Eye (tissue), 1 donor: ENCODE data around the gene ZCCHC17.

Experiments used
- DNase-seq: peaks from one replicate; pipeline ENCODE4 v3.0.0-alpha.2; 2015

Gene ZCCHC17

DNA sequence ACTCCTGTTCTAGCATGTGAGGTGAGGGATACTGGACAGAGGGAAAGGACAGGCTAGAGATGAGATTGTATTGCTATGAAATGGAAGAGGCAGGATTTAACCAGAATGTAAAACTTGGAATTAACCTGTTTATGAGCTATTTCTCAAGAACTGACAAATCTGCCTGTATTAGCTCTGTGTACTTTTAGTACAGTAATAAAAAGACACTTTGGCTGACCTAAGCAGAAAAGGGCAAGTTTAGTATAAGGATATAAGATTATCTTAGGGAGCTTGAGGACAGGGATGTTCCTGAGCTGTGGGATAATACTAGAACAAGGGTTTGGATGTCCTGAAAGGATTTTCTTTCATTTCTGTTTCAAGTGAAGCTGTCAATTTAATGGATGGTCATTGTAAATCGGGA is 11.2 kb downstream of the ZCCHC17 start:
- DNase-seq: no peak

DNA sequence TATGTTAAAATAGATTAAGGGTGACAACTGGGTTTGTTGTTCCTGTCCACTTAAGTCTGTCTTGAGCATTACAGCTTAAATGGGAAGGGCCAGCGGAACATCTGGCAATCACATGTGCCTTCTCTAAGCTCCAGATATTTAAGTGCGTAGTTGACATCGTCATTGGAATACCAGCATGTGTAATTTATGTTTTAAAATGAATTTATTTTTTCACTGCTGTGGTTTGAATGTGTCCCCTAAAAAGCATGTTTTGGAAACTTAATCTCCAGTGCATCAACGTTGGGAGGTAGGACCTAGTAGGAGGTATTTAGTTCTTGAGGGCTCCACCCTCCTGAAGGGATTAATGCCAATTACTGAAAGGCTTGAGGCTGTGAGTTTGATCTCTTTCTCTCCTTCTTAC is 13.4 kb downstream of the ZCCHC17 start:
- peak; percentile 20 for DNase-seq

DNA sequence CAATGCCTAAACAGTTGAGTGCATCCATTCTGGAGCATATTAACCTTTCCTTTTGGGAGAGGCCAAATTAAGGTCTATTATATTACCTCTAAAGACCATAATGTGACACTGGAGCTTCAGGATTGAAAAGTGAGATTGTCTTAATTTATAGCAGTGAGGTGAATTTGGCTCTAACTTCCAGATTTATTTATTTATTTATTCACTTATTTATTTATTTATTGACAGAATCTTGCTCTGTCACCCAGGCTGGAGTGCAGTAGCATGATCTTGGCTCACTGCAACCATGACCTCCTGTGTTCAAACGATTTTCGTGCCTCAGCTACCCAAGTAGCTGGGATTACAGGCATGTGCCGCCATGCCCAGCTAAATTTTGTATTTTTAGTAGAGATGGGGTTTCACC is 19.1 kb downstream of the ZCCHC17 start:
- no peak for DNase-seq

DNA sequence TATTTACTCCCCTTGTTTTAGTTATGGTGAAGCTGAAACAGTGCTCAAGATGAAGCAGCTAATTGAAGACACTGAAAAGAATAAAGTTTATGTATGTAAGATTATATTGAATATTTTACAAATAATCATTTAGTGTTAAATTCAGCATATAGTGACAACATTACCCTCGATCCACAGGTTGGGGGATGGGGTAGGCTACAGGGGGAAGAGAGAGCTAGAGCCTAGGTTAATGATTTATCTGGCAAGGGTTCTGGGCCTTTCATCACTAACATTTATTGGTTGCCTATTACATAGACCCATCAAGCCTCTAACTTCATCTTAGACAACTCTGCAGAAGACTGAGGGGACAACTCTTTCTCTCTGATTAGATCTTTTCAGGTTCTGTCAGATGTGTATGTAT is 21.3 kb downstream of the ZCCHC17 start:
- no peak for DNase-seq

DNA sequence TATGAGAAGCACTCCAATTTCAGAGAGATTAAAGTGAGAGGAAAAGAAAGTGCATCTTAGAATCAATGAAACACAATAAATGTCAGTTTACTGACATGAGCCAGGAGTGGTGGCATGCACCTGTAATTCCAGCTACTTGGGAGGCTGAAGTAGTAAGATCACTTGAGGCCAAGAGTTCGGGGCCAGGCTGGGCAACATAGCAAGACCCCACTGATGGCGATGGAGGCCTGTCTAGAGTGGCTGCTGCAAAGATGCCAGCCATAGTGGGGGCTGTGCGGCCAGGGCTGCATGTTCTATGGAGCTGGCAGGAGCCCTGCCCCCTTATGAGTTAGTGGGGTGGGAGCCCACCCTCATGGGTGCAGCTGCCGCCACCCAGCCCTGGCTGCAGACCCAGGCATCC is 27.3 kb downstream of the ZCCHC17 start:
- no peak for DNase-seq

DNA sequence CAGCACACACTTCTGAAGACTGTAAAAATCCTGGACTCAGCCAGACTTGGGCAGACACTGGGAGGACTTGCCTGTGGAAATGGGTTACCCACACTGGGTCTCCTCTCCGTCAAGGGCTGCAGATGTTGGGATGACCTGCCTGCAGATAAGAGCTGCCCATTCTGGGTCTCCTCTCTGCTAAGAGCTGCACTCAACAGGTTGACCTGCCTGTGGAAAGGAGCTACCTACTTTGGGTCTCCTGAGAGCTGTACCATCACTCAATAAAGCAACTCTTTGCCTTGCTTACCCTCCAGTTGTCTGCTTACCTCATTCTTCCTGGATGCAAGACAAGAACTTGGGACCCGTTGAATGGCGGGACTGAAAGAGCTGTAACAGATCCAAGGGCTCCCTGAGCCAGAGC is 28.2 kb downstream of the ZCCHC17 start:
- no peak for DNase-seq

DNA sequence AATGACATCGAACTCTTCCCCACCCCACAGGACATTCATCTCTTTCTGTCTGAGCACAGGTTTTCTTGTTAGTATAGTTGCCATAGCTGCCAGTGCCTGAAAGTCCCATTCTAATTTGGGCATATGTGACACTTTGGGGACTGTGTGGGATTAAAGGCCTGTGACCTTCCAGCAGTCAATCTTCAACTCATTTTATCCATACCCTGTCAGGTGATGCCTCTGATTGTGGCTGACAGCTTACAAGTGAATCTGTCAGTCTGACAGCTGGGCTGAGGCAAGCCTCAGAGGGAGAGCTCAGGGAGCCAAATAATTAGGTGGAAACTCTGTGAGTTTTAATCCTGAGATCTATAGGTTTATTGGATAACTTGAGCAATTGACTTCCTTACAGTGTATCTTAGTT is 29.6 kb downstream of the ZCCHC17 start:
- peak; percentile 31 for DNase-seq

DNA sequence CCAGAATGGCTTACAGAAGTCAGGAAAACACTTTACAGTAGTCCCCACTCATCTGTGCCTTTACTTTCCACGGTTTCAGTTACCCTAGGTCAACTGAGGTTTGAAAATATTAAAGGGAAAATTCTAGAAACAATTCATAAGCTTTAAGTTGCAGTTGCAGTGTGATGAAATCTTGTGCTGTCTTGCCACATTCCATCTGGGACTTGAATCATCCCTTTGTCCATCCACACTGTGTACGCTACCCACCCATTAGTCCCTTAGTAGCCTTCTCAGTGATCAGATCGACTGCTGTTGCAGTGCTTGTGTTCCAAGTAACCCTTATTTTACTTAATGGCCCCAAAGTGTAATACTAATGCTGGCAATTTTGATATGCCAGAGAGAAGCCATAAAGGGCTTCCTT is 30.5 kb downstream of the ZCCHC17 start:
- DNase-seq: no peak

DNA sequence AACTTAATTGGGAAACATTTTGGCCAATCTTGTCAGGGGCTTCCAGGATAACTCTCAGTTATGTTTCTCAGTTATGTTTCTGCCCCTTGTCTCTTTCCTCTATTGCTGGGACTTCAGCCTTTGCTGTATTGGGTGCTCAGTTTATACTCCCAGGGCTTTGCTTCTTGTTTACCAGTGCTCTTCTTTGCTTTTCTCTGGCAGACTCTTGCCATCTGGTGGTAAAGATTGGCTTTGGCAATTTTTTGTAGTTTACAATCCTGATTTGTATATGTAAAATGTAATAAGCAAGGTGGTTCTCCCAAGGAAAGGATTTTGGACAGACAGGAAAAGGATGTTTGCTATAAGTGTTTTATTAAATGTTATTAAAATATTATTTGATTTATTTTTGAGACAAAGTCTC is 38.2 kb downstream of the ZCCHC17 start:
- peak; percentile 67 for DNase-seq

DNA sequence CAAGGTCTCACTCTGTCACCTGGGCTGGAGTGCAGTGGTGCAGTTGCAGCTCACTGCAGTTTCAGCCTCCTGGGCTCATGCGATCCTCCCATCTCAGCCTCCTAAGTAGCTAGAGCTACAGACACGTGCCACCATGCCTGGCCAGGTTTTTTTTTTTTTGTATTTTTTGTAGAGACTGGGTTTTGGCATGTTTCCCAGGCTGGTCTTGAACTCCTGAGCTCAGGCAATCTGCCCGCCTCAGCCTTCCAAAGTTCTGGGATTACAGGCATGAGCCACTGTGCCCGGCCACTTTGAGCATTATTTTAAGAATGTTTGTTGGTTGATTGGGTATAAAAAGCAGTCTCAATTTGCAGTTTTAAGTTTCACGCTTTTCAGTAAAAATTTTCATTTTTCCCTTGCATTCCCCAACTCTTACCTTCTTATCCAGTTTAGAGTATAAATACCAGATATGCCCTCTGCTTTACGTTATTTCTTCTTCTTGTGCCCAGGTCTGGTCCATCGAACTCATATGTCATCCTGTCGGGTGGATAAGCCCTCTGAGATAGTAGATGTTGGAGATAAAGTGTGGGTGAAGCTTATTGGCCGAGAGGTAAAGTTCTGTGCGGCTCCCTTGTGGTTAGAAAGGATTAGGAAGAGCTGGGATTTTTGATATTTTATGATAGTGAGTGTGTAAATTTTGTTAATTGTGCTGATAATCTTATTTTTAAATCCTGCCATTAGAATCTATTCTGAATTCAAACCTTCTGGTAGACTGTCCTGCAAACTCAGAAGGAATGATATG is 40.0 kb downstream of the ZCCHC17 start:
- DNase-seq: no peak

DNA sequence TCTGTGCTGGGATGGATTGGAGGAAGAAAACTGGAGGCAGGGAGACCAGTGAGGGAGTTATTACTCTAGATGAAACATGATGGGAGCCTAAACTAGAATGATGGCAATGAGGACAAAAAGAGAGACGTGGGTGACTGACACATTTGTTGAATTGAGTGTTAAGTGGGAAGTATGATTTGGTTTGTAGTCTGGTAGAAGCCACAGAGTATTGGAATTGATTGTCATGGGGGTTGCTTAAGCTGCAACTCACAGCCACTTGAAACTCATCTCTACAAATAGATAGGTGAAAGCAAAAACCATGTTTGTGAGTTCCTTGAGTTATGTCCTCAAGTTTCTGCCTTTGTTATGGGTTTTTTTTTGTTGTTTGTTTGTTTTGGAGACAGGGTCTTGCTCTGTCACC is 47.7 kb downstream of the ZCCHC17 start:
- DNase-seq: no peak

DNA sequence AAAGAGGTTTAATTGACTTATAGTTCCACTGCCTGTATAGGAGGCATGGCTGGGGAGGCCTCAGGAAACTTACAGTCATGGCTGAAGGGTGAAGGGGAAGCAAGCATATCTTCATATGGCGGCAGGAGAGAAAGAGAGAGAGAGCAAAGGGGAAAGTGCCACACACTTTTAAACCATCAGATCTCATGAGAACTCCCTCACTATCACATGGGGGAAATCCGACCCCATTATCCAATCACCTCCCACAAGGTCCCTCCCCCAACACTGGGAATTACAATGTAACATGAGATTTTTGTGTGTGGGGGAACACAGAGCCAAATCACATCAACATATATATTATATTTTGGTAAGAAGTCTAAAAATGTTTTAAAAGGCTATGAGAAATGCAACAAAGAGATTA is 48.8 kb downstream of the ZCCHC17 start:
- no peak for DNase-seq

DNA sequence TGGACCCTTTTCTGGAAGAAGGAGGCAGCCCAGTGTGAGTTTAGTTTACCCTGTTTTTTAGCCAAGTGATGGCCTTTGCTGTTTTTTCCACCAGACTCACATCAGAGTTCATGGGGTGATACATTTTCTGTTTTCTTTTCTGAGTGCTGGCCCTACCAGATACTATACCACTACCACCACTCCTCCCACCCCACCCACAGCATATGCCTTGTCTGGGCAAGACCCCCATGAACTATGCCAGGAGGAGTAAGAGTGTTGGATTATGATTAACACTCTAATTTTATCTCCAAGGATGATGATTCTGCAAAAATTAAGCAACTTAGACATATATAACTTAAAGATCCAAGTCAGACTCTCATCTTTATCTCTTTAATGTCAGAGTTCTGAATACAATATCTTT is 50.0 kb downstream of the ZCCHC17 start:
- DNase-seq: no peak

DNA sequence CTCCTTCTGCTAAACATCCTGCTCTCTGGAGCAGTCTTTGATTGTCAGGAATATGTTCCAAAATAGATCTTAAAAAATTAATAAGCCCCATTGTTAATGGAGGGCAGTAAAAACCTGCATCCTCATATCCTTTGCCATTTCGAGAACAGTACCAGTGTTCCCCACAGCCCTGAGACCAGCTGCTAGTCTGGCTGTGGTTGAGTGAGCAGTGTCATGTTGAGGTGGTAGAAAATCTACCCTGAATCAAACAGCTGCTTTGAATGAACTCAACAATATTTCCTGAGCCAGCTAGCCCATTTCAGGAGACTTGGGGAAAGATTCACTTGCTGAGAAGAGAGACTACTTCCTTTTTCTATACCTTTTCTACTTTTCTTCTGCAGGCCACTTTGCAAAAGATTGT is 51.6 kb downstream of the ZCCHC17 start:
- DNase-seq: no peak

DNA sequence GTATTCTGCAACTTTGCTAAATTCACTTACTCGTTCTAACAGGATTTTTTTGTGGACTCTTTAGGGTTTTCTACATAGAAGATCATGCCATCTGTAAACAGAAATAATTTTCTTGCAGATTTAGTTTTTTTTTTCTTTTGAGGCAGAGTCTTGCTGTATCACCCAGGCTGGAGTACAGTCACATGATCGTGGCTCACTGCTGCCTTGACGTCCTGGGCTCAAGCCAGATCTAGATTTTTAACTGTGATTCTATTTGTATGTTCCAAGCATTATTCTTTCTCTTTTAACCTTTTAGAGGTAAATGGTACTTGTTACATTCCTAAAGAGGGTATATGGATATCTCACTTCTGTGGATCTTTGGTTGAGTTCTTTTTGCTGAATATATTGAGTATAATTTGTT is 57.5 kb downstream of the ZCCHC17 start:
- DNase-seq: no peak

DNA sequence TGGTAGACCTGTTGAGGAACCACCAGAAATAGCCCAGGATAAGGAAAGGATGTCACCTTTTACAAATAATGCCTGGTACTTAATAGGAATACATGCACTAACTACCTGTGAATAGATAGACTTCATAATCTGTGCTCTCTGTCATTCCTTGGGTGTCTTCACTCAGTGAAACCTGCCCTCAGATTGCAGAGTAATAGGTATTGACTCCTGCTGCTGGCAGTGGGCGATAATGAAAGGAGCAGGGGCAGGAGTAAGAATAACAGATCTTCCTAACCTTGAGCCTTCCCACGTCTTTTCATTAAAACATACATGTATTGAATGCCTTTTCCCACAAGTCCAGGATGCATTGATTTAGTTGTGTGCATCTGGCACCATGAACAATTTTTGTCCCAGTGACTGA is 59.6 kb downstream of the ZCCHC17 start:
- DNase-seq: no peak

DNA sequence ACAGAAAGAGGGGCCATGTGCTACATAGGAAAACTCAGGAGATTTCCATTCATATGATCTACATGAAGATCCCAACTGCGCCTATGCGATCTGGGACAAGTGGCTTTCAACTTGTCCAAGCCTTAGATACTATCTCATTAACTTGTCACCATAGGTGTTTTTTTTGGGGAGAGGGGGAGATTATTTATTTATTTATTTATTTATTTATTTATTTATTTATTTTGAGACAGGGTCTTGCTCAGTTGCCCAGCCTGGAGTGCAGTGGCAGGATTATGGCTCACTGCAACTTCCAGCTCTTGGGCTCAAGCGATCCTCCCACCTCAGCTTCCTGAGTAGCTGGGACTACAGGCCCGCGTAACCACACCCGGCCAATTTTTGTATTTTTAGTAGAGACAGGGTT is 64.8 kb downstream of the ZCCHC17 start:
- no peak for DNase-seq

DNA sequence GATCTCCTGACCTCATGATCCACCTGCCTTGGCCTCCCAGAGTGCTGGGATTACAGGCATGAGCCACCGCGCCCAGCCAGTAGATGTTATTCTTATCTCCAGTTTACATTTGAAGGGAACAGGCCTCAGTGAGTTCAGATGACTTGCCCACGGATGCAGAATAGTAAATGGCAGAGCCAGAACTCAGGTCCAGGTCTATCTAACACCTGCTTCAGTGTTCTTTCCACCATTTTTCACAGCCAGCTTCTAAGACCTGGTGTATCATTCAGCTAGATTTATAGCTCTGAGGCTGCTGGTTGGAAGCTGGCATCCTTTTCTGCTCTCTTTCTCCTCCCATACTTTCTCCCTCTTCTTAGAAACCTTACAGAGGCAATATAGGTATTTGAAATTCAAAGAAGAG is 65.2 kb downstream of the ZCCHC17 start:
- no peak for DNase-seq

DNA sequence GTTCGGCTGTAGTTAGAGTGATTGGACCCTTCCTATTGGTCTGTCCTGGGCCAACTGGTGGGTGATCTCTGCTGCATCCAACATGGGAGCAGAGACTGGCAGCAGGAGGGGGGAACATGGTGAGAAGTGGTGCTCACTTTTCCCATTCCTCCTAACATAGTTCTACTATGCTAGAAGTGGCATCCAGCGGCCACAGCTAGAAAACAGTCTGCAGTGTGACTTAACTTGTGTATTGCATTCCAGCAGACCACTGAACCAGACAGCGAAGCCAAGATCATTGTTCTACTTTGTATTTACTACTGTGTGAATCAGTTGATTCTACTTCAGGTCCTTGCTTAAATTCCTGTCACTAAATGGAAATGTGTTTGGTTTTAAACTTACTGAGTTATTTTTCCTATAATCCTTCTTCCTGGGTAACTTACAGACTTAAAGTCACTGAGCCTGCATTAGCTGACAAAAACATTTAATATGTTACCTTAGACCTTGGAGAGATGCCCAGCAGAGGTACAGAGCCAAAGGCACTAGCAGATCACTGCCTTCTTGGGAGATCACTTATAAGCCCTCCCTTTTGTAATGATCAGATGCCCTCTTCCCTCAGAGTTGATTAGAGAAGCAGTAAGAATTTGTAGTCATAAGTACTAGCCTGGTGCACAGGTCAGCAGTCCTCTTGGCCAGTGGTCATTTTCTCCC is 67.9 kb downstream of the ZCCHC17 start:
- peak; percentile 71 for DNase-seq

DNA sequence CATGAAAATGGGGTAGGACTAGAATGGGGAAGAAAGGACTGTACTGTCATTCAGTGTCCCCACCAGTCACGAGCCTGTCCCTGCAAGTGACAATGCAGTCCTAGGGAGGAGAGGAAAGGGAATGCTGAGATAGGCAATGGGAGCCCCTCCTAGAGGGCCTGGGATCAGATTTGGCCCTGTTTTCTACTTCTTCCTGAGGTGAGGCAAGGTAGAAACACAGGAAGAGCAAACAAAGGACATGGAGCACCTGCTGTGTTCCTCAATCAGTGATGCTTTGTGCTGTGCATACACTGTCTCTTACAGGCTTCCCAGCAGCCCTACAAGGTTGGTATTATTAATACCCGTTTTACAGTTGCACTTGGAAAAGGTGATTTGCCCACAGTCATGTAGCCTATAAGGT is 70.0 kb downstream of the ZCCHC17 start:
- no peak for DNase-seq

DNA sequence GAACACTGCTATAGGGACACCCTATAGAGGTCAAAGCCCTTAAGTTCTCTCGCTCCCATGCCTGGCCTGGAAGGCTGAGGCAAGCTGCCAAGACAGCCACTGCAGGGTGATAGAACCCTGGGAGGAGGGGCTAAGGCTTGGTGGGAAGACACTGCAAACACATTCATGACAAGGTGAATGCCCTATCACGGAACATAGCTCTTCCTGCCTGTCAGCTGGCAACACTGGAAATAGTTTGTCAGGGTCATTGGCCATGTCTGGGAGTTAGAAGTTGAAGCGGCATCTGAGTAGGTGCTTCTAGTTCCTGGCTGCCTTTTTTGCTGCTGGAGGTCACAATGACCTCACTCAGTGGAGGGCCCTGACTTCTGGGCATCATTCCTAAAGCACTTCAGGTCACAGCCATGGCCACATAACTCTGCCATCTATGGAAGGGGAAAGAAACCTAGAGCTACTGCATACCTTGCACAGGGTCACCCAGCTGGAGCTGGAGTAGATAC is 71.8 kb downstream of the ZCCHC17 start:
- no peak for DNase-seq

DNA sequence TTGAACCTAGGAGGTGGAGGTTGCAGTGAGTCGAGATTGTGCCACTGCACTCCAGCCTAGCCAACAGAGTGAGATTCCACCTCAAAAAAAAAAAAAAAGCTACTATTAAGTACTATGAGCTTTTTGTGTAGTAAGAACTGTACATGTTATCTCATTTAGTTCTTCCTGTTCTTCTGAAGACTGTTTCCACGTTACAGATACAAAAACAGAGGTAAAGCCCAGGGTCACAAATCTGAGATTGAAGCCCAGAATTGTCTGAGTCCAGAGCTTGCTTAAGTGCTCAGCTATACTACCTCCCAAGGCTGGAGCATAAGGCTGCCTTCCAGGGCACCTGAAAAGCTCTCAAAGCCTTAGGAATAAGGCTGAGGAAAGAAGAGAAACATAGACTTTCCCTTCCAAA is 73.2 kb downstream of the ZCCHC17 start:
- no peak for DNase-seq

DNA sequence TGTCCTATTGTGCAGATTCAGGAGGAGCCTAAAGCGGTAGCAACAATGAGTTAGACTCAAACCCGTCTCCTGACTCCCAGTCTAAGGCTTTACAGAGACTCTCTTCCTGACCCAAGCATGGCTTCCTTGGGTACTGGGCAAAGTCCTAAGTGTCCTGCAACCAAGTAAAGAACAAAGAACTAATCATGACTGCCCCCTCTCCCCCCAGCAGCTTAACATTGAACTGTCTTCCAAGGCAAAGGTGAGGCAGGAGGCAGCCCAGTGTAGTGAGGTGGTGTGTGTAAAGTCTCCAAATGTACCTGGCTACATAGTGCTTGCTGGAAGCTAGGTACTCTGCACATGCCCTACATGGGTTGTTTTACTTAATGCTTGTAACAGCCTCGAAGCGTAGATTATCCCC is 73.7 kb downstream of the ZCCHC17 start:
- no peak for DNase-seq

DNA sequence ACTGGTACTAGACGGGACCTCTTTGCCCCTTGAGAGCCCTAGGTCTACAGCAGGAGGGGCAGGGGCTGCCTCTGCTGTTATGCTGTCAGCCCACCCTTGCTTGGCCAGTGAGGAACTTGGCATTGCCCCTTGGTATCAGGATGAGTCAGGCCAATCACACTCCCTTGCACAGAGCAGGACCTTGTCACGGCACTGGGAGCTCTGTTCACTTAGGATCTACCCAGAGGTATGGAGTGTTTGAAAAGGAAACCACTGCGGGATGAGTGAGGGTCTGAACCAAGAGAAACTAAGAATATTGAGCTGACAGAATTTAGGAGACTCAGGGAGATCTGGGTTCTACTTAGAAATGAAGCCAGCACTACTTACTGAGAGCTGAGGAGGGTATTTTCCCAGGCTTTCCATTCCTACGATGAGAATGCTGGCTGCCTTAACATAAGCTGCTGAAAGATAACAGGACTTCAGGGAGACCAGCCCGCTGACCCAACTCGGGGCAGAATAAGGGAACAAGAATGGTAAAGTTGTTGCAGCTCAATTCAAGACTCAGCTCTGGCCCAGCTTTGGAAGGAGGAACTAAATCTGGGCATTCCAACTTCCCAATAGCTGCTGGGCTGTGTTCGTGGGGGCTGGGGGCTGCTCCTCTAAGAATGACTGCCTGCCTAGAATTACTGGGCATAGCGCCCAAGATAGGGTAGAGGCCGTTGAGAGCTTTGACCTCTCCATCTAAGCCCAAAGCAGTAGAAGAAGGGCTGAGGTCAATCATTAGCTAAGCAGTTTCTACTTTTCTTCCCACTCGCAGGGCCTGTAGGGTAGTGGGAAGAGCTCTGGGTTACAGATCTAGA is 74.5 kb downstream of the ZCCHC17 start:
- no peak for DNase-seq
